SKM-1 (cell line): ENCODE data around the gene SLC25A20.
"Not testable (repeated sequence)": the region's sequence is repeated elsewhere in the genome, so short reads cannot be mapped to it uniquely, and the experiment has no call there.

ENCODE experiments used
- DNase-seq: peaks from one replicate; lab custom pipeline; 2025; ENCODE audit not compliant: unreplicated experiment; lab: John Stamatoyannopoulos, UW

Gene SLC25A20

DNA sequence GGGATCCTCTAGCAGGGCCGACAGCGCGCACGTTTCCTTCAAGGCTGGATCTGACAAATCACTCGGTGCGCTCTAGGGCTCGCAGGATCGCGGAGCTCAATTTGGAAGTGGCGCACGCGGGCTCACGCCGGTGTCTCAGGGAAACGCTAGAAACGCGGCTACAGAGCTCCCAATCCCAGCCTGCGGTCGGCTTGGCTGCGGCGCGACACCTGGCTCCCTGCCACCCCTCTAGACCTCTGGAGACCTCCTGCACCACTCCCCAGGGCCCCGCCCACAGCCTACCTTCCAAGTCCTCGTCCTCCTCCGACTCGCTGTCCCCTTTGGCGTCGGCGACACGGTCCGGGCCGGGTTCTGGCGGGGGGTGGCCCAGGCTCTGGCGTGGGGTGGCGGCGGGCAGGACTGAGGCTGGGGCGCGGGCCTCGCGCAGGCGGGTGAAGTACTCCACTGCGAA is 51.6 kb downstream of the SLC25A20 start:
- no peak for DNase-seq

DNA sequence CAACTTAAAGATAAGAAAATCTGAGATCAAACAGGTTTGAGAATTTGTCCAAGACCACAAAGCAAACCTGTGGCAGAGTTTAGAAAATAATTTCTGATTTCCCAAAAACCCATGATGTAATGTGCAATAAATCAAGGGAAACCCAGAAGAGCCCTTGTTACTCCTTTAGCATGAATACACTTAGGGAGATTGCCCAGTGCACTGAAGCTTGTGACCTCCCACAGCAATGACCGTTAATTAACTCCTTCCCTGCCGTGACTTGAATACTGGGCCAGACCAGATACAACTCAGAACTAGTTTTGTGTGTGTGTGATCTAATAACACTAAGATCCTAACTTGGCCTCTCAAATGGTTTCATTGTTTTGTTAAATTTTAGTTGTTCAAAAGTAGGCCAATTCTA is 53.5 kb downstream of the SLC25A20 start:
- no peak for DNase-seq

DNA sequence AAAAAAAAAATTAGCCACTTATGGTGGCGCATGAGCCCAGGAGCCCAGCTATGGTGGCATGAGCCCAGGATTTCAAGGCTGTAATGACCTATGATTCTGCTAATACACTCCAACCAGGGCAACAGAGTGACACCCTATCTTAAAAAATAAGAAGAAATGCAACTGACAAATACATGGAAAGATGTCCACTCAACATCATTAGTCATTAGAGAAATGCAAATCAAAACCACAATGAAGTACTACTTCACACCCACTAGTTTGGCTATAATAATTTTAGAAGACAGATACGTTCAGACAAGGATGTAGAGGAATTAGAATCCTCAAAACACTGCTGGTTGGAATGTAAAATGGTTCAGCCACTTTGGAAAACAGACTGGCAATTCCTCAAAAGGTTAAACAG is 61.5 kb downstream of the SLC25A20 start:
- DNase-seq: no peak

DNA sequence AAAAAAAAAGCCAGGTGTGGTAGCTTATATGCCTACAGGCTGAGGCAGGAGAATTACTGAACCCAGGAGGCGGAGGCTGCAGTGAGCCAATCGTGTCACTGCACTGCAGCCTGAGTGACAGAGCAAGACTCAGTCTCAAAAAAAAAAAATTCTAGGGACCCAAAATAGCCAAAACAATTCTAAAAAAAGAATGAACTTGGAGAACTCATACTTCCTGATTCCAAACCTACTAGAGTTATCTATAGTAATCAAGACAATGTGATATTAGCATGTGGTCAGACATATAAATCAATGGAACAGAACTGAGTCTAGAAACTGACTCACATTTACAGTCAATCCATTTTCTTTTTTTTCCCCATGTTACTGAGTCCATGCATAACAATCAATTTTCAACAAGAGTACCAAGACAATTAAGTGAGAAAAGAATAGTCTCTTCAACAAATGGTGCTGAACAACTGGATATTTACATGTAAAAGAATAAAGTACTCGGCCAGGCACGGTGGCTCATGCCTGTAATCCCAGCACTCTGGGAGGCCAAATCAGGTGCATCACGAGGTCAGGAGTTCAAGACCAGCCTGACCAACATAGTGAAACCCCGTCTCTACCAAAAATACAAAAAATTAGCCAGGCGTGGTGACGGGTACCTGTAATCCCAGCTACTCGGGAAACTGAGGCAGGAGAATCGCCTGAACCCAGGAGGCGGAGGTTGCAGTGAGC is 62.9 kb downstream of the SLC25A20 start:
- DNase-seq: no peak

DNA sequence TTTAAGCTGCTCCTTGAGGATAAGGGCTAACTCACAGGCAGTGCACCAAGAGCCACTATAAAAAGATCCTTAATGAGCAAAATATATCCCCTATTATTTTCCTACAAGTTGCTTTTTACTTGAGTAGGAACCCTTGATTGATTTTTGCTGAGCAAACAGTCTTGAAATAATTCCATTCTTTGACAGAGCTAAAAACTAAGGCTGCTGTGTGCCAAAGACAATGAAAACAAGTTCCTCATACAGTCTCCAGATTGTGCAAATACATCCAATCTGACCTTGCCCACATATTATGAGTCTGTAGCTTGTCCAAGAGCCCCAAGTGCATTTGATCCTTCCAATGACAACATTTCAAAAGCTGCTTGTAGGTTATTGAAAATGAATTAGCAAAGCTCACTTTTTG is 66.0 kb downstream of the SLC25A20 start:
- DNase-seq: no peak

DNA sequence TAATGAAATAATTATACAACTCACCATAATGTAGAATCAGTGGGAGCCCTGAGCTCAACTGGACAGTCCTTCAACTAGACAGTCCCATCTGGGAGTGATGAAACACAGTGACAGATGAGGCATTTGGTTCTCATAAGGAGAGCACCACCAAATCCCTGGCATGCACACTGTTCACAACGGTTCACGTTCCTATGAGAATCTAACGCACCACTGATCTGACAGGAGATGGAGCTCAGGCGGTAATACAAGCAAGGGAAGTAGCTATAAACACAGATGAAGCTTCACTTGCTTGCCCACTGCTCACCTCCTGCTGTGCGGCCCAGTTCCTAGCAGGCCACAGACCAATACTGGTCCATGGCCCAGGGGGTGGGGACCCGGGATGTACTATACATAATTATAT is 68.0 kb downstream of the SLC25A20 start:
- DNase-seq: no peak

DNA sequence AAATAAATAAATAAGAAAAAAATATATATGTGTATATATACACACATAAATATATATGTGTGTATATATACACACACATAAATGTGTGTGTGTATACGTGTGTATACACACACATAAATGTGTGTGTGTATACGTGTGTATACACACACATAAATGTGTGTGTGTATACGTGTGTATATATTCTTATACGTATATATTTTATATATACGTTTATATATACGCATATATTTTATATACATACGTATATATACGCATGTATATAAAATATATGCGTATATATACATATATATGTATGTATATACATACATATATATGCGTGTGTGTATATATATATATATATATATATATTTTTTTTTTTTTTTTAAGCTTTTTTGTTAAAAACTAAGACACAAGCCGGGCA is 69.2 kb downstream of the SLC25A20 start:
- not testable (repeated sequence) for DNase-seq

DNA sequence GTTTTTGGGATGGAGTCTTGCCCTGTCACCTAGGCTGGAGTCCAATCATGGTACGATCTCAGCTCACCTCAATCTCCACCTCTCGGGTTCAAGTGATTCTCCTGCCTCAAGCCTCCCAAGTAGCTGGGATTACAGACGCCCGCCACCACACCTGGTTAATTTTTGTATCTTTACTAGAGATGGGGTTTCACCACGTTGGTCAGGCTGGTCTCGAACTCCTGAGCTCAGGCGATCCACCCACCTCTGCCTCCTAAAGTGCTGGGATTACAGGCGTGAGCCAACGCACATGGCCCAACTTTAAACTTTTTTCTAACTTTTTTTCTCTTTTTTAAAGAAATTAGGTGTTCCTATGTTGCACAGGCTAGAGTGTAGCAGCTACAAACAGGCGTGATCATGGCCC is 70.8 kb downstream of the SLC25A20 start:
- DNase-seq: not testable (repeated sequence)

DNA sequence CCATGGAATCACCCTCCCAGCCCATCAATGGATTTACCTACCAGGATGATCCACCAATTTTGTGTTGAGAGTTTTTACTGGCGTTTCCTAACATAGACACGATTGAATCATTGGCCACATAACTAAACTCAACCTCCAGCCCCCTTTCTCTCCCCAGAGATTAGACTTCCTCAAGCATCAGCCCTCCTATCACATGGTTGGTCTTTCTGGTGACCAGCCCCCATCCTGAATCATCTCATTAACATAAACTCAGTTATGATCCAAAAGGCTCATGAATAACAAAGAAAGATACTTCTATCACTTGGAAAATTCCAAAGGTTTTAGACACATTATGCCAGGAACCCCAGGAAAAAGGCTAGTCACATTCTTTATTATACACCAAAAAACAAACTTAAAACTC is 72.2 kb downstream of the SLC25A20 start:
- DNase-seq: no peak

DNA sequence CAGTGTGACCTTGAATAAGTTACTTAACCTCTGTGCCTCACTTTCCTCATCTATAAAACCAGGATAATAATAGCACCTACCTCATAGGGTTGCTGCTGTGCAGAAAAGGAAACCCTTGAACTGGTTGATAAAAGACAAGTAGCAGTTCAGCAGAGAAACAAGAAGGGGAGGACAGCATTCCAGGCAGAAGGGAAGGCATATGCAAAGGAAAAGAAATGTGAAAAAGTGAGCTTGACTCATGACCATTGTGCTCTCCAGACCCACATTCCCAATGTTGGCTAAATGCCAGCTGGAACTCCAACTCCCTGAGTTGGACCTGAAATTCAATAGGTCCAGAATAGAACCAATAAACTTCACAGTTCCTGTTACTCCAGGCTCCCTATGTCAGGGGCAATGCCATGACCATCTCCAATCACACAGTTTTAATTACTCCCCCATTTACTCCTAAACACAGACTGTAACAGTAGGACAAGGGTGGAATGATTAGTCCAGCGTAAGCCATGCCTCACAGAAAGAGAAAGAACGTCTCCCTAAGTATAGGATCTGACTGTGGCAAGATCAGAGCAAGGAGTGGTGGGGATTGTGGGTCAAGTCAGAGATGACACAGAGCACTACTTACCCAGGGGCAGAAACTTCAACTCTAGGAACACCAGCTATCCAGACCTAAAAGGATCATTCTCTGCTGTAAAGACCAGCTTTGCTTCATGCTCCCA is 77.9 kb downstream of the SLC25A20 start:
- no peak for DNase-seq

DNA sequence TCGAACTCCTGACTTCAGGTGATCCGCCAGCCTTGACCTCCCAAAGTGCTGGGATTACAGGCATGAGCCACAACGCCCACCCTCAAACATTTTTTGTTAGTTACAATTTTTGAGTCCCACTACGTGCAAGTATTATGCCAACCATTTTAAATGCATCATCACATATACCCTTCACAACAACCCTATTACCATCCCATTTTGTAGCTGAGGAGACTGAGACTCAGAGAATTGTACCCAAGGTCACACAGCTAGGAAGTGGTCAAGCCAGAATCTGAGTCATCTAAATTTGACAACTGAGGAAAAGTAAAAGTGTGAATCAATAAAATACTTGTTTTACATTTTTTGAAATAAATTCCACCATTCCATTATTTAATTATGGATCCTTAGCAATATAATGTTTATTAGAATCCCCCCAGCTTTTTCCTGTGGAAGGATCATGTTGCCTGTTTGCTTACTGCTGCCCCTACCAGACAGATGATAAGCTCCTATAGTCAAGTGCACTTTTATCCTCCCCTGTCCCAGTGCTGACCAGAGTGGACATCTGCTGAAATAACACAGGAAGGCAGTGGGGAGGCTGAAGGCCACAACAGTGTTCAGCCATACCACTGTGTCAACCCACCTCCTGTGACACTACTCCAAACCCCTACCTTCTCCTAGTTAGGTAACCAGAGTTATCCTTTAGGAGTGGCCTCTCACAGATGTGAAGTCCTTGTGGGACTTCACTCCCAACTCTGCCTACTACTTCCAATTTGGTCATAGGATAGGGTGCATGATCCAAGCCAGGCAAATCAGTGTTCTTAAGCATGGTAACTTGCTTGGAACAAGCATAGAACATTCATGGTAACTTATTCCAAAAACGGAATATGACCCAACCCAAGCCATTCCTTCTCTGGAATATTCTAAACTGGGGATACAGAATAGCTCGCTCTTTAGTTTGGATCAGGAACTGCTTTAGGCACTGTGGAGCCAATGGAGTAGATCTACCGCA is 79.2 kb downstream of the SLC25A20 start:
- DNase-seq: no peak

DNA sequence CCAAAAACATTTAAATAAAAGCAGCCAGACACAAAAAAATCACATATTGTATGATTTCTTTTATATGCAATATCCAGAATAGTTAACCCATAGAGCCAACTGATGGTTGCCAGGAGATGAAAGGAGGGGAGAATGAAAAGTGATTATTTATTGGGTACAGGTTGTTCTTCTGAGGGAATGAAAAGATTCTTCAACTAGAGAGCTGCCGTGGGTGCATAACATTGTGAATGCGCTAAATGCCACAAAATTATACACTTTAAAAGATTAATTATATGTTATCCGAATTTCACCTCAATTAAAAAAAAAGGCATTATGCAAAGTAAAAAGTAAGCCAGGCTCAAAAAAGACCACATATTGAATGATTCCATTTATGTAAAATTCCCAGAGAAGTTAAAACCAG is 87.2 kb downstream of the SLC25A20 start:
- no peak for DNase-seq
